Astrocyte of the spinal cord (primary cell): ENCODE measurements around the gene FNIP2.

ENCODE experiments used
- DNase-seq: peaks from one replicate; pipeline ENCODE4 v3.0.0; 2011; ENCODE audit warnings: low read depth, low spot score
- H3K4me3 ChIP-seq: 2 replicates; pipeline ENCODE4 v1.5.1; 2011; ENCODE audit warnings: low read depth, mild to moderate bottlenecking, low read length, moderate library complexity
- CTCF ChIP-seq: IDR thresholded peaks from 2 replicates; pipeline ENCODE4 v1.5.1; 2012; ENCODE audit warnings: low read depth, mild to moderate bottlenecking, low read length, inconsistent platforms
- in situ Hi-C: cut with HindIII; loops from 2 replicates; pipeline ENCODE4 v1.10.0; 2017; ENCODE audit warnings: low sequenced_read_pairs

FNIP2 gene

GRCh38 chr4:158775091-158775651 is 6.3 kb downstream of the FNIP2 start:
- in situ Hi-C loops = no loop called here
- no peak for TF ChIP-seq CTCF
- peak; percentile 80 for DNase-seq
- H3K4me3 ChIP-seq = no peak overlapping the region

- DNase-seq = no peak
- in situ Hi-C loops = no loop called here
- H3K4me3 ChIP-seq = no peak overlapping the region
- no peak for TF ChIP-seq CTCF
These were observed 7.3 kb downstream of the FNIP2 start for GRCh38 chr4:158776106-158776505.

GRCh38 chr4:158777423-158778155 is 8.8 kb downstream of the FNIP2 start:
- no peak for DNase-seq
- in situ Hi-C loops = no loop called here
- no peak overlapping the region for H3K4me3 ChIP-seq
- no peak for TF ChIP-seq CTCF

DNA sequence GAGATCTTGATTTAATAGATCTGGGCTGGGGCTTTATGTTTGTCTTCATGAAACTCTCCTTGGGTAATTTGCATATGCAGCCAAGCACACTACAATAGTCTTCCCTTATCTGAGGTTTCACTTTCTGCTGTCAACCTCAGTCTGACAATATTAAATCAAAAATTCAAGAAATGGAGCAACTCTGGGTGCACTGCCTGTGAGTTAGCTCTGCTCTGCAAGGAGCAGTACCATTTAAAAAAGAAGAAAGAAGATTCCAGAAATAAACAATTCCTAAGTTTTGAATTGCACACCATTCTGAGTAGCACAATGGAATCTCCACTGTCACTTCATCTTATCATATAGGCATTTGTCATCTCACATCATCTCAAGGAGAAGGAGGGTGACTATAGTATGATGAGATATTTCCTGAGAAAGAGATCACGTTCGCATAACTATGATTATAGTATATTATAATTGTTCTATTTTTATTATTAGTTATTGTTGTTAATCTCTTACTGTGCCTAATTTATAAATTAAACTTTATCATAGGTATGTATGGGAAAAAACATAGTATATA is 9.4 kb downstream of the FNIP2 start:
- no peak for DNase-seq
- H3K4me3 ChIP-seq = no peak overlapping the region
- in situ Hi-C loops = no loop called here

GRCh38 chr4:158778712-158779111 is 9.9 kb downstream of the FNIP2 start:
- in situ Hi-C loops = no loop called here
- DNase-seq = no peak
- no peak for TF ChIP-seq CTCF
- H3K4me3 ChIP-seq = no peak overlapping the region

More for the DNA sequence above, 9.4 kb downstream of the FNIP2 start:
- TF ChIP-seq CTCF = no peak

DNA sequence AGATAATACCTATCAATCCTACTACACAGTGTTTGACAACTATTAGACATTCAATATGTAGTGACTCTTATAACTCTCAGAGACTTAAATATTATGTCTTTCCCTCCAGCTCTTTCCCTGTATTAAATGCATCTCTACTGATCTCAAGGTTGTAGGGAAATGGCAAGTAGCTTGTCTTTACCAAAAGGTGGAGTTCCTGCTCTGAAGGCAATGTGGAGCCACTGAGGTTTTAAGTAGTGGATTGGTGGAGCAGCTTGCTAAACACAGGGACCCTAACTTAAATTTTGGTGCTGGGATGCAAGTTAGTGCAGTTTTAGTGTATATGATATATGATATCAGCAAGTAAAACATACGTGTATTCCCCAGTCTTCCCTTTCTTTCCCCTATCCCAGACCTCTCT is 13.1 kb downstream of the FNIP2 start:
- DNase-seq = no peak
- no peak for TF ChIP-seq CTCF
- in situ Hi-C loops = no loop called here
- no peak overlapping the region for H3K4me3 ChIP-seq
